HG02678 (cell line): Measurements from ENCODE around the gene LHFPL3.

ENCODE experiments used
- ATAC-seq: cut with Tn5 transposase; IDR thresholded peaks from one replicate; pipeline ENCODE4 v1.9.1; 2021; ENCODE audit warnings: mild to moderate bottlenecking, moderate library complexity; ENCODE audit not compliant: unreplicated experiment

LHFPL3 gene

DNA sequence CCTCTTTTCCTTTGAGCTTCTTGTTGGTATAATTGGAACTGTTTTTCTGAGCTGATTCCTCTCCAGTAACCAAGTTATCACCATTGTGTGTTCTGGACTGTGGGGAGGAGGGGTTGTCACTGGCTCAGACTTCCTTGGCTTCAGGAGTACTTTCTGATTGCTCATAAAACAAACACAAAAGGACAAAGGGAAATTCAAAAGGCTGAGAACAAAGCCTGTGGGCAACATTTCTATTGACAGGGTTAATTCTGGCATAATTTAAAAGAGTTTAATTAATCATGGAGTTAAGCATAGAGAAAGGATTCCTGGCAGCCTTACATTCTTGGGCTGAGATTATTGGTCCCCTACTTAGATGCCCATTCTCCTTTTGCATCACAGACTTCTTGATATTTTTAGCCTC lies 462.7 kb downstream of the LHFPL3 start:
- no peak for ATAC-seq

DNA sequence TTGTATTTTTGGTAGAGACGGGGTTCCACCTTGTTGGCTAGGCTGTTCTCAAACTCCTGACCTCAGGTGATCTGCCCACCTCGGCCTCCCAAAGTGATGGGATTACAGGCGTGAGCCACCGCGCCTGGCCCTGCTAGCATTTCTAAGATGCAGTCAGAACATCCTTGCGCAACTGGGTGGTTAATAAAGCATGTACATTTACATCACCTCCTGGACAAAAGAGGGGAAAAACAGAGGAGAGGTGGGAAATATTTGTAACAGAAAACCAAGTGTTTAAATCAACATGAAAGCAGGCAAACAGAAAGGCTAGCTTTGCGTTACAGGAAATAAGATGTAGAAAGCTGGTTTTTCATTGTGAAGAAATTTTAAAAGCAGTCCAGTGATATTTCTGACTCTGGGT lies 464.7 kb downstream of the LHFPL3 start:
- no peak for ATAC-seq

DNA sequence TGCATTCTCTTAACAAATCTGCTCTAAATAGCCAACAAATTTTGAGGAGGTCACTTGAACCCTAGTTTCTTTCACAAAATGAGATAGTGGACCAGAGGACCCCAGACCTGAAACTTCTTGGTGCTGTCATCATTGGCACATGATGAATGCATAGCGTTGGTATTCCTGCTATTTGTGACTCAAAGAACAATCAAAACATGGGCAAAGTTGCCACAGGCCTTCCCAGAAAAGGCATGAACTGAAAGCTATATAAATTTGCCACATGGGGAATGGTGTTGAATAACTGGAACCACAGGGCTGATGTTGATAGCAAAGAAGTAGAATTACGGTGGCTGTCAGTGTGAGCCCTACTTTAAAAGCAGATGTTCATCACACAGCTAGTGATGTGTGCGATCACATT lies 465.8 kb downstream of the LHFPL3 start:
- ATAC-seq: no peak

DNA sequence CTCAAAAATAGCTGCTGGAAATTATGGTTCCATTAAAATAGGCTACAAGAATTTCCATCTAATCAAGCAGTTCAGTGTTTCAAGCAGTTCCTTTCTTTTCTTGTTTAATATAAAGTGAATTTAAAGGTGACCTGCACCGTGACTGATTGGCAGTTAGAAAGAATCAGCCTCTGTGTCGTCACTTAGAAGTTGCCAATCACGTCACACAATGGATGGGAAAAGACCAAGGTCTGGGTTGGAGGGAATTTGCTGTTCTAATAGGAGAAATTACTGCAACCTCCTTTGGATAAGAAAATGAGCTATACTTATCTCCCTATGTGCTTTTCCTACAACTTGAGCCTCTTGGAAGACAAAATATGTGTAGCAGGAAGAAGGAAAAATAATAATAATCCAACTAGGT lies 466.2 kb downstream of the LHFPL3 start:
- no peak for ATAC-seq

DNA sequence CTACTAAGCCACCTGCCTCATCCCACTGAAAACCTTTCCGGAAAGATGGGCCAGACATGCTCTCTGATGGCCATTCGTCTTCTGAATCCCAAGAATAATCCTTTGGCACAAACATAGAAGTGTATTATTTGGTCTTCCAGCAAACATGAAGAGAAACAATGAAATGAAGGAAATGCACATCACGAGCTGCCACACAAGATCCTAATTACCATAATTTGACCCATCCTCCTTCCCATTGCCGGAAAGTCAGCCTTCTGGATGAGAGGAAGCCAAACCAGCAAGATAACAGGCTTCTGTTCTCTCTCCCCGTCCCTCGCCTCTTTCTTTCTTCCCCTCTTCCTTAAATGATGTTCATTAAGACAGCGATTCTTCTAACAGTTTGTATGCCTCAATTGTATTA lies 466.7 kb downstream of the LHFPL3 start:
- ATAC-seq: no peak

DNA sequence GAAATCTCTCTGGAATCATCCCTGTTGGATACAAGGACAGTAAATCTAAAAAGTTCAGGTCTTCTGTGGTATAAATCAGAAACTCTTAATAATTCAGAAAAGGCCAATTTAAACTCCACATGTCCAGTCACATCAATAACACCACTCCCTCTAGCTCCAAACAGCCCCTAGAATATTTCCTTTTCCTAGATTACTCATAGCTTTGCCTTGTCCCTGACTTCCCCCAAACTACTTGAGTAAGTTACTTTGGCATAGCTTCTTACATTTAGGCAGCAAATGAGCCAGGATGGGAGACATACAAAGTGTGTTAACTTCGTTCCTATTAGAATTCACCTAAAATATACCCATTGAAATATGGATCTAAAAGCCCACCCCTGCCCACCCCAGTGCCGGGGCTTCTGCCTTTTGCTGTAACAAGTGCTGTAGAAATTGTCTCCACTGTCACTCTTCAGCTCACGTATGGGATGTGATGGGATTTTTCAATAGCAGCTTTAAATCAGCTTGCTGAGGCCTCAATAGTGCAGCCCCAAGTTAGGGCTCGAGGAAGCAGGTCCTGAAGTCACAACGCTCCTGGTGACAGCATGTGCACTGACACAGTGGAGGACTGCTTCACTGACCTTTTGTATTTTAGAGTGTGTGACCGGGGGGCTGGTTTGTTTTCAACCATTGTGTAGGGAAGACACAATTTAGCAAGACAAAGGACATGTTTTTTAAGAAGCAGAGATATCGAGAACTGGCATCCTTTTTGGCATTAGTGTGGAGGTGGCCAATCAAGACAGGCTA lies 467.4 kb downstream of the LHFPL3 start:
- ATAC-seq: no peak

DNA sequence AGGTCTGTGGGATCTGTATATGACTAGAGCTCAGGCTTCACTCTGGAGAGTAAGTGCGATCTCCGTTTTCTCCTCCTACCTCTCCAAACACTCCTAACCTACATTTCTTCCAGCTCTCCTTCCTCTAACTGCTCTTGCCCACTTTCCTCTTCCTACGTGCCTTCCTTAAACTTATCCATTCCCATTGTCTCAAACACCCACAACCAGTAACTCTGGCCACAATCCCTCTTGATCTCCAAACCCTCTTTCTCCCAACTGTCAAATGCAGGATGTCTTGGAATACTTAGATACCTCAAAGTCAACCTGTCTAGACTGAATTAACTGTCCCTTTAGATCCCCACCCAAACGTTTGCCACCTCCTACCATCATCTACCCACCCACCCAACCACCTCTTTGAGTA lies 471.9 kb downstream of the LHFPL3 start:
- no peak for ATAC-seq

DNA sequence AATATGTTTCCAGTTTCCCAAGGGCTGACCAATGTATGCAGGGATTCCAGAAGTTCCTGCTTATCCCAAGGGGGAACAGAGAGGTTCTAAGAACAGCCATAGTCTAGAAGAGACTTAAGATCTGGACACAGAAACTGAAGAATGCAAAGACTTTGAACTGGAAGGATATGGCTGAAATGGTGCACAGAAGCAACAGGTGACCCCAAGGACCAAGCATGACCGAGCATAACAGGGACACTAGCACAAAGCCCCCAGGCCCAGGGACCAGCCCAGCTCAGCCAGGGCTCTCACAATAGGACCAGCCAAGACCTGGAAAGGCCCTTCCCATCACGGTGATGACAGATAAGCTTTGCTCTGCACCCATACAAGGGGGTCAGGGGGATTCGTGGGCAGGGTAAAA lies 472.6 kb downstream of the LHFPL3 start:
- no peak for ATAC-seq

DNA sequence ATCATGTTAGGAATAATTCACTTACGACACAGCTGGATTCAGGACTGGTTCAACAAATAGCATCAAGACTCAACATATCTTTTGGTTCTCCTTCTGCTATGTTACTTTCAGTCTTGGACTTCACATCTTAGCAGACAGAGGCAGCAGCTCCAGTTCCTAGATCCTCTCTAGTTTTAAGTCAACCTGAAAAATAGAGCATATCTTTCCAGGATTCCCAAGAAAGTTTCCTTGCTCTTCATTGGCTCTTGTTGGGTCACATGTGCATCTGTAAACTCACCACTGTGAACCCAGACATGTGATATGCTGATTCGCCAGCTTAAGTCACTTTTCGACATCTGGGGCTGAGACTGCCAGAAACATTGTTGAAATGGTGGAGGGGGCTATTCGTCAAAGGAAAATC lies 475.5 kb downstream of the LHFPL3 start:
- no peak for ATAC-seq

DNA sequence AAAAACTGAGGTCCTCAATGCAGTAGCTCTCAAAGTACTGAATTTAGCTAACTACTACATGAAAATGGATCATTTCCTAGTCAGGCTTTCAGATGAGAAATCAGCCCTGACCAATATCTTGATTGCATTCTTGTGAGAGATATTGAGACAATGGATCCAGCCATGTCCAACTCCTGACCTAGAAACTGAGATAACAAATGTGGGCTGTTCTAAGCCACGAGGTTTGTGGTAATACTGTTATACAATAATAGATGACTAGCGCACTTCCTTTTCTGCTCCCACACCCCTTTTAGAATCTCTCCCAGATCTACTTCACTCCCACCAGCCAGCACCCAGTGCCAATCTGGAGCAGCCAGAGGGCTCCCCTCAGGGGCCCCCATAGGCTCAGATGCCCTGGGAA lies 476.3 kb downstream of the LHFPL3 start:
- no peak for ATAC-seq

DNA sequence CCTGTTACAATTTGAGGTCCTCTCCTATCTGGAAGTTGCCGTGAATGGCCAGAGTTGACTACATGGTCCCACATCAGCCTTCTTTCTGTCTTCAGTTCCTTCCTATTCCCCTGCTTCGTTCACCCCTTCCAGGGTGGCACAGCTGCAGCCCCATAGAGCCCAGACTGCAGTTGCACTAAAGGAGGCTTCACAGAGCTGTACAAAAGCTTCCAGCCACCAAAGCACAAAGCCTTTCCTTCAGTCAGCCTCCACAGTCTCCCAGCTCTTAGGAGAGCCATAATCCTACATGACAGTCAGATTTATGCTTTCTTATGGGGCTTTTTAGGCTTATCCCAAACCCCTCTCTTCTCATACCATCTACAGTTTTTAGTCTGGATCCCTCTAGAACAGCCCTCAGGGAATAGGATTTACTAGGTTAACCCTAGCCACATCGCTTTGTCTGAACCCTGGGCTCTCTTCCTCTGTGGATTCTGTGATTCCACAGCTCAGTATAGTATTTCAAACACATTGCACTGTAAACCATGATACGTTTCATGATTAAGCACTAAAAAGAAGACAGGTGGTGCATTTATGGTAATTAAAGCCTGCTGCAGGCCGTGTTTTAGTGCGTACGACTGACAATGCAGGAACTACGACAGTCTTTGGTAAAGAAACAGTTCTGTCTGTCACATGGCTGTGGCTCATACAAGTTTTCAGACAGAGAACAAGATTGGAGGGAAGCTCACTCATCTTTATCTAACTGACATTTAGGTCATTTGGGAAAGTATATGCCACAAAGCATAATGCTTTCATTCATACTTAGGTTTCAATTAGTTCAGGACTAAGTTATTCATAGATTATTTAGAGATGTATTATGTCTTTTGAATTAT lies 477.3 kb downstream of the LHFPL3 start:
- no peak for ATAC-seq

DNA sequence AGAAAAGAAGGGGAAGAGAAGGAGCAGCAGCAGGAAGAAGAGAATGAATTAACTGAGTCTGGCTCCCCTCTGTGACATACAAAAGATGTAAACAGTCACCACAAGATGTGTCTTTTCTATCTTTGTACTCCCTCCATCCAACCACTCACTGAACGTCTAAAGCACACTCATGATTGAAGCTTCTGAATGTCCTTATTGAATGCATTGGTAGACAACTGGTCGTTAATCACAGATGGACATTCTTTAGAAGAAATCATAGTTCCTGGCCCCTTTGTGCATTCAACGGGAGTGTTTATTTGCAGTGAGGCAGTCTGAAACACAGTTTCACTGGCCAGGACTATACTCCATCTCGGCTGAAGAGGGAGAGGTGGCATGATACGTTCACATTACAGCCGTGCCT lies 479.3 kb downstream of the LHFPL3 start:
- ATAC-seq: no peak

DNA sequence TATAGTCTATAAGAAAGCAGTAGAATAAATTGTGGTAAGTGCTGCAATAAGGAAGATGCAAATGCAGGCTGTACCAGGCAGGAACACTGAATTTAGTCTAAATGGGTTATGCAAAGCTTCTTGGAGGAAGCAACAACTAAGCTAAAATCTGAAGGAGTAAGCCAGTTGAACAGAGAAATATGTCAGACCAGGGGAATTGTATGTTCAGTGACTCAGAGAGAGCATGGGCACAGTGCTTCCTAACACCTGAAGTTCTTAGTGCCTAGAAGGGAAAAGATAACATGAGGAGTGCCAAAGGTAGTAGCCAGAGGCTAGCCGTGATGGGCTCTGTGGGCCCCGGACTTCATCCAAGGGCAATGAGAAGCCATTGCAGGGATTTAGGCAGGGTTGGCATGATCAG lies 481.5 kb downstream of the LHFPL3 start:
- no peak for ATAC-seq

DNA sequence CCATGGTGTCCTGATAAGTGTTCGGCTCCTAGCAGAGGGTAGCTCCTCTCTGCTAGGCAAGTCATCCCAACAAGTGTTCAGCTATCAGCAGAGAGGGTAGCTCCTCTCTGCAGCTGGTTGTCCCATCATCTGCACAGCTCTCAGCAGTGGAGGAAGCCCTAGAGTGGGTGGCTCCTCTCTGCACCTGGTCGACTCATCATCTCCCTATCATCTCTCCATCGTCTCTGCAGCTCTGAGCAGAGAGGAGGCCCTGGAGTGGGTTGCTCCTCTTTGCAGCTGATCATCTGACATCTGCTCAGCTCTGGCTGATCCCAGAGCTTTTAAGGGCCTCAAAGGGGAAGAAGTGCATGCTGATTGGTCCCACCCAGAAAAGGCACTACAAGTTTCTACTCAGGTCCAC lies 485.7 kb downstream of the LHFPL3 start:
- no peak for ATAC-seq

DNA sequence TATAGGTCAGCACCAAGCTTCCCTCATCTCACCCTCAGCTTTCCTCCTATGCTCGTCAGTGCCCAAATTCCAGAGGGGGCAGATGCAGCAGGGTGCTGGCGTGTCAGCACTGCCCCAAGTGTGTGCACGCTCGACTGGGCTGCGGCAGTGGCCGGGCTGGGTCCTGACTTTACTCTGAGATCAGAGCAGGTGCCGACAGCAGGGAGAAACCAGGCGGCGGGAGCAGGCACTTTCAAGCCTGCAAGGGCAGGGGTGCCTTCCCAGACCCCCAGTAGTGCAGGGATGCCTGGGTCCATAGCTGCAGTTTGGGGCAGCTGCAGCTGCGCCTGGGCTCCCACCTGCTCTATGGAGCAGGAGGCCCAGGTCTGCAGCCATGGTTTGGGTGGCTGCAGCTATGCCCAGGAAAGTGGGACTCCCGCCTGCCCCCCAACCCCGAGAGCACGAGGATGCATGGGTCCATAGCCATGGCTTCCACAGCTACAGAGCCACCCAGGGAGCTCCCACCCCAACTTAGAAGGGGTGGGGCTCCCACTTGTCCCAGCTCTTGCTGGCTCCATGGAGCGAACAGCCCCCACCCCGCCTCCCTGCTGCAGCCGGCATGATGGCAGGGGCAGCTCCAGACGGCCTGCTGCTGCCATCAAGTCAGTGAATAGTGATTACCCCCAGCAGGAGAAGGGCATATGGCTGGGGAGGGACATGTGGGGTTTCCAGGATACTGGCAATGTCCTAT lies 486.4 kb downstream of the LHFPL3 start:
- ATAC-seq: no peak

DNA sequence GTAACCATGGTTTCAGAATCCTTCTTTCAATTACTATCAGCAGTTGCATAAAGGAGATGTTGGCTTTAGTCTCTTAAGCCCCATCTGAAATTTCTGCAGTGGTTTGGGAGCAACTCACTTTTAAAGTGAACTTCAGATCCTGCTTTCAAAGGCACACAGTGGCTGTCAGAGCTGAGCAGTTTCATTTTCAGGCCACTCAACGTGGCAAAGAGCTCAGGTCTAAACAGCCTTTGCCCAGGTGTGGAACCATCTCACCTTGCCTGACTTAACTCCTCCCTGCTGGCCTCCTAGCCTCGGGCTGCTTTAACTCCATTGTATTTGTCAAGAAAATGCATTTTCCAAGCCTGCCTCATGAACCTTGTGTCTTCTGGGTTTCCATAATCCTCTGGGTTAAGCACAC lies 488.1 kb downstream of the LHFPL3 start:
- ATAC-seq: no peak

DNA sequence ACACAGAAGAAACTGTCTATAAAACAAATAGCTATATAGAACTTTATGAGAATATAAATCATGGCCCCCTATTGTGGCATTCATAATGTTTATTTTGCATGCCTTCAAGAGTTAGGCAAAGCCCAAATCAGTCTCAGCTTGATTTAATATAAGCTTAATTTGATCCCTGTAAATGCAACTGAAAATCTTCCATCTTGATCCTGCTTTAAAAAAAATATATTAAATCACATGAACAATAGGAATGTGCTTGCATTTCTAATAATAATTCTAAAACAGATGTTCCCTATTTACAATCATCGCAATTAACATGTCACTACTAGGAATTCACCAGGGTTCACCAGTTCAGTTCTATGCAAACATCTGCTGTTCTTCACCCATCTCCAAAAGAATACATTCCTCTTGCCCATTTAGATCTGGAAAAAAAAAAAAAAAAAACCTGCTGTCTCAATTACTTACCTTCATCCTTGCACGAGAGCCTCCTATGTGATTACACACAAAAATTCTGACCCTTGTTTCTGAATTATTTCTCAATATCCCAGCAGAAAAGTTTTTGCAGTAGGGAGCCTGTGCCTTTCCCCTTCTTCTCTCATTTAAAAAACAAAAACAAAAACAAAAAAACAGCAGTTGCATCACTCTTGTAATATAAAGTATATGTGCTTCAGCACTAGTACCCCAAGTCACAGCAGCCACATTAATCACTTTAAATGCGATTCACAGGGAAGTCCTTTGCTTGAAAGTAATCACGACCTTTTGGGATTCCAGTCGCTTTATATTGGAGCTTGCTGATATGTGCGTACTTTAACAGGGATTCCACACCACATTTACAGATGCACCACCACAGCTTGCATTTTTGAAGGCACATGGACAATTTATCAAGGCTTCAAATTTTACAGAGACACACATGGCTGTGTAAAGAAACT lies 490.8 kb downstream of the LHFPL3 start:
- ATAC-seq: no peak

DNA sequence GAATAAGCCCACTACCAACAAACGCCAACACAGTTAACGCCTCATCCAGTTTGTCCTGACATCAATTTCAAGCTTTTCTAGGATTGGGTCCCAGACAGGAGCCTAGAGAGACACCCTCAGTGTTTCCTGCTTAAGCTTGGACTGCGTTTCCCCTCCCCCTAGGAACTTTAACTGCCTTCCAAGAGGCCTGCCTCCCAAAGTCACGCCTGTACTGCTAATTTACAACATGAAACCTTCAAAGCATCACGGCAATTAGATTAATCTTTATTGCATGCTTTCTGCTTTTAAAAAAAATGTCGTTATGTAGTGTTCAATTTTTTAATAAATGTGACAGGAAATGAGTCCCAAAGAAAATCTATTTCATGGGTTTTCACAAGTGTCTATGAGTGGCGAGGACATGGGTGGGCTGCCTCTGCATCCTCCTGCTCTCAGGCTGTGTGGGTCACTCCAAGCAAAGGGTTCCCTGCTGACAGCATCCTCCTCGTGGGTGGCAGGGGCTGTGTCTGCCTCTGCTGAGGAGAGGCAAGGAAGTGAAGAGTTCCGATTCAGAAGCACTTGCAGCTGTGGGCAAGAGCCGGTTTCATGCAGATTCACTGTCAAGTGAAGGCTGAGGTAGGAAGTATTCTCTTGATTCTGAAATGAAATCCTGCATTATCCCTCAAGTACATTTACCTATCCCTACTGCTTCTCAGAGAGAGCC lies 492.6 kb downstream of the LHFPL3 start:
- ATAC-seq: no peak

DNA sequence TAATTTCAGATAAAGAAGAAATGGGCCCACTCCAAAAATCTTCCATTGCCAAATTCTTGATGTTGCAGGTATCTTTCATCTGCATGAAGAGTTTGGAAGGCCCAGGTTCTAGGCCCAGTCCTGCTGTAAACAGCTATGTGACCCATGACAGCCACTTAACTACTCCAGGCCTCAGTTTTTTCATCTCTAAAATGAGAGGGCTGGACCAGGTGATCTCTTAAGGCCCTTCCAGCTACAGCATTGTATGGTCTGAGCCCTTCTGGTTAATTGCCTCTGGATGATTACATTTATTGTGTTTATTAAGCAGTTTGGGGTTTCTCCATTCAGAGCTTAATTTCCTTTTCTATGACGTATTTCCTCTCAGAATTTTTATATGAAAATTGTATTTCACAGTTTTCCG lies 494.8 kb downstream of the LHFPL3 start:
- ATAC-seq: no peak

DNA sequence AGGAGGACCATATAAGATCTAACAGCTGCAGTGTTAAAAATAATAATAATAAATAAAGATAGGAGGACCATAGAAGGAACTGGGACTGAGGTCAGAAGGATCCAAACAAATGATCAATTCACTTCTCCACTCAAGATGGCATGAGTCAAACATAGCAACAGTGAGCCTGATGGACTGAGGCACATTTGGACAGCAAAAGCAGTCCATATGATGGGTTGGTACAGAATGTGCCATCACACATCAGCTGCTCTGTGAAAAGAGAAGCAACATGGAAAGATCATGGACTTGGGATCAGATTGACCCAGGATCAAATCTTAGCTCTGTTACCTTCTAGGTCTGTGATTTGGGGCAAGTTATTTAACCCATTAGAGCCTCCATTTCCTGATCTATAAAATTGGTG lies 496.7 kb downstream of the LHFPL3 start:
- ATAC-seq: no peak
